Adrenal gland (tissue), 12 donors: Measurements from ENCODE around the gene DHCR24. TPM values are rescaled to one million over a fixed set of nuclear protein-coding genes. Genes with fewer than 3 reads are reported as not detected.

ENCODE experiments used
- DNase-seq, 7 donors: peaks; one replicate each; pipeline ENCODE4 v3.0.0-alpha.2; 2019 to 2020
- H3K27ac ChIP-seq, 5 donors: fragments of 200-600 bp; sonication (generic) in 4 of 5; 1 replicate in 3 of 5; 2 replicates in 2 of 5; pipeline versions ENCODE4 v1.5.1 to v1.8.0; 2016 to 2020; ENCODE audit warnings: mild to moderate bottlenecking in 1 of 5
- H3K27me3 ChIP-seq: fragments of 200-600 bp; 2 replicates; pipeline ENCODE4 v1.8.0; 2021
- H3K36me3 ChIP-seq, 2 donors: fragments of 200-600 bp; replicated peaks in 1 of 2; 1 replicate in 1 of 2; 2 replicates in 1 of 2; pipeline versions ENCODE4 v1.5.1 to v1.8.0; 2018 to 2022
- H3K4me1 ChIP-seq, 2 donors: fragments of 200-600 bp; replicated peaks in 1 of 2; 1 replicate in 1 of 2; 2 replicates in 1 of 2; pipeline versions ENCODE4 v1.5.1 to v1.8.0; 2018 to 2021
- H3K4me3 ChIP-seq, 4 donors: fragments of 200-600 bp; sonication (generic) in 3 of 4; one replicate each; pipeline ENCODE4 v1.5.1; 2016 to 2018
- H3K9me3 ChIP-seq, 3 donors: fragments of 200-600 bp; sonication (generic) in 1 of 3; replicated peaks in 1 of 3; 1 replicate in 2 of 3; 2 replicates in 1 of 3; pipeline versions ENCODE4 v1.5.1 to v1.8.0; 2016 to 2021
- CTCF ChIP-seq, 6 experiments: fragments of 450-650 bp in 4 of 6; fragments of 200-600 bp in 2 of 6; sonication (generic) in 1 of 6; IDR thresholded peaks; 1 replicate in 5 of 6; 2 replicates in 1 of 6; pipeline versions ENCODE4 v1.5.1 to v1.8.0; 2016 to 2021; ENCODE audit warnings: antibody characterized with exemption in 6 of 6, mild to moderate bottlenecking in 2 of 6, moderate library complexity in 1 of 6
- POLR2A ChIP-seq, 2 donors: fragments of 450-650 bp; IDR thresholded peaks; one replicate each; pipeline ENCODE4 v1.6.1; 2017; ENCODE audit warnings: antibody characterized with exemption in 2 of 2, mild to moderate bottlenecking in 2 of 2, moderate library complexity in 1 of 2
- WGBS, 4 donors: extraction: QIAGEN DNeasy Blood & Tissue Kit in 2 of 4; methylation state at CpG; one replicate each; pipeline versions ENCODE4 v1.1.5 to v1.1.7; 2013 to 2017; 5-methylcytosine and 5-hydroxymethylcytosine counted together
- intact Hi-C, 2 donors: fragments of 100-400 bp; cut with DNase I; formaldehyde crosslinking; loops; one replicate each; pipeline versions ENCODE4 v1.14.1 to v1.15.0; 2022 to 2023
- polyA plus RNA-seq, 3 donors: library from polyadenylated mRNA; stranded (reverse); fragments of 200-250 nt in 2 of 3; fragments of 350-450 nt in 1 of 3; fragmentation: Illumina TruSeq in 1 of 3; extraction: RNeasy Lipid Tissue Mini Kit (QIAGEN cat#74804) in 1 of 3; gene quantifications; one replicate each; pipeline ENCODE4 v1.2.3, GENCODE V29; 2013 to 2014
- total RNA-seq, 9 donors: library from RNA; depleted of rRNA in 4 of 9; stranded (reverse); fragments of >200 nt in 4 of 9; fragments of 120-200 nt in 1 of 9; fragmentation: NEBNext Ultra II Directional in 1 of 9; extraction: Animal tissue kit (Norgen Biotek cat#: 25700) in 1 of 9; gene quantifications; one replicate each; pipeline versions ENCODE4 v1.1.0 to v1.2.4, GENCODE V29; 2013 to 2023
- donor health status: healthy with polysubstance abuse.
- donor health status: Bipolar disorder and iron deficiency.
- donor health status: DM: yes; HTN: yes; CAD: no.
- donor health status: DM: no; HTN: no; CAD: no.
- donor health status: DM: no; HTN: no; CAD: no.
- donor health status: DM: yes; HTN: yes; CAD: no.

DHCR24 gene
- total and polyA plus RNA-seq, 12 donors = 138 to 4,801 (median 2,741) TPM

- H3K36me3 ChIP-seq = no peaks in the 10 kb centered on the region
- no peak for TF ChIP-seq POLR2A (IDR thresholded peaks at IDR 0.05)
- no peak for TF ChIP-seq CTCF (IDR thresholded peaks at IDR 0.05)
- no peaks in the 10 kb centered on the region for H3K9me3 ChIP-seq
- no peak overlapping the region for H3K4me3 ChIP-seq
- 72 to 93% (median 86%) methylated on average over 1 of the region's 1 CpG for WGBS, 4 donors
- H3K4me1 ChIP-seq = peaks cover 18 to 19% of the 10 kb centered on the region in 2 donors
- no peak overlapping the region for H3K27ac ChIP-seq
- intact Hi-C loops = no loop called here
- no peaks in the 10 kb centered on the region for H3K27me3 ChIP-seq
- DNase-seq = no peak
Measured at GRCh38 chr1:54931275-54931840, 44.4 kb upstream of the DHCR24 start.

- no peak for DNase-seq
- Histone ChIP-seq H3K36me3 (no peaks in the 10 kb centered on the region), H3K4me1 (peaks cover 18 to 19% of the 10 kb centered on the region in 2 donors), H3K27ac (no peak overlapping the region), H3K9me3 (no peaks in the 10 kb centered on the region), H3K4me3 (no peak overlapping the region), H3K27me3 (no peaks in the 10 kb centered on the region)
- intact Hi-C loops = no loop called here
- TF ChIP-seq CTCF (IDR thresholded peaks at IDR 0.05) (no peak), POLR2A (IDR thresholded peaks at IDR 0.05) (no peak)
Measured at GRCh38 chr1:54929700-54930099, 42.7 kb upstream of the DHCR24 start.

GRCh38 chr1:54928327-54928726 is 41.3 kb upstream of the DHCR24 start:
- no peaks in the 10 kb centered on the region for H3K9me3 ChIP-seq
- no peaks in the 10 kb centered on the region for H3K27me3 ChIP-seq
- peaks cover 18 to 19% of the 10 kb centered on the region in 2 donors for H3K4me1 ChIP-seq
- H3K4me3 ChIP-seq = no peak overlapping the region
- no peaks in the 10 kb centered on the region for H3K36me3 ChIP-seq
- intact Hi-C loops = no loop called here
- WGBS, 4 donors = 61 to 79% (median 71%) methylated on average over 2 of the region's 2 CpGs
- TF ChIP-seq POLR2A (IDR thresholded peaks at IDR 0.05) = no peak
- no peak for TF ChIP-seq CTCF (IDR thresholded peaks at IDR 0.05)
- peak overlapping the region in 4 of 5 donors; percentile 51 to 64 (median 58) for H3K27ac ChIP-seq
- DNase-seq = peak in 3 of 7 donors; percentile 35 to 41 (median 35)

- H3K27ac ChIP-seq = peak overlapping the region in 4 of 5 donors; percentile 51 to 64 (median 58)
- no peak overlapping the region for H3K4me3 ChIP-seq
- peak; percentile 56 to 91 (median 83) for DNase-seq
- H3K27me3 ChIP-seq = no peaks in the 10 kb centered on the region
- H3K9me3 ChIP-seq = no peaks in the 10 kb centered on the region
- H3K4me1 ChIP-seq = peaks cover 18 to 19% of the 10 kb centered on the region in 2 donors
- intact Hi-C loops = no loop called here
- H3K36me3 ChIP-seq = no peaks in the 10 kb centered on the region
- 73 to 81% (median 76%) methylated on average over 8 of the region's 8 CpGs for WGBS, 4 donors
- TF ChIP-seq CTCF (IDR thresholded peaks at IDR 0.05) (no peak), POLR2A (IDR thresholded peaks at IDR 0.05) (no peak)
Measured at GRCh38 chr1:54927472-54928240, 40.7 kb upstream of the DHCR24 start.
